K562 treated with DMSO at 1 percent for 24 hours (cell line): ENCODE results near the gene FRMD8. TPM values are rescaled to one million over a fixed set of nuclear protein-coding genes. Genes with fewer than 3 reads are reported as not detected.

ENCODE experiments used
- total RNA-seq: library from RNA; unstranded; fragments of 300-600 nt; gene quantifications from 2 replicates; pipeline ENCODE4 v1.2.3, GENCODE V29; 2022; ENCODE audit warnings: low read depth; ENCODE audit not compliant: insufficient read depth

FRMD8 gene
- total RNA-seq: 63.0 and 66.6 TPM in 2 replicates

DNA sequence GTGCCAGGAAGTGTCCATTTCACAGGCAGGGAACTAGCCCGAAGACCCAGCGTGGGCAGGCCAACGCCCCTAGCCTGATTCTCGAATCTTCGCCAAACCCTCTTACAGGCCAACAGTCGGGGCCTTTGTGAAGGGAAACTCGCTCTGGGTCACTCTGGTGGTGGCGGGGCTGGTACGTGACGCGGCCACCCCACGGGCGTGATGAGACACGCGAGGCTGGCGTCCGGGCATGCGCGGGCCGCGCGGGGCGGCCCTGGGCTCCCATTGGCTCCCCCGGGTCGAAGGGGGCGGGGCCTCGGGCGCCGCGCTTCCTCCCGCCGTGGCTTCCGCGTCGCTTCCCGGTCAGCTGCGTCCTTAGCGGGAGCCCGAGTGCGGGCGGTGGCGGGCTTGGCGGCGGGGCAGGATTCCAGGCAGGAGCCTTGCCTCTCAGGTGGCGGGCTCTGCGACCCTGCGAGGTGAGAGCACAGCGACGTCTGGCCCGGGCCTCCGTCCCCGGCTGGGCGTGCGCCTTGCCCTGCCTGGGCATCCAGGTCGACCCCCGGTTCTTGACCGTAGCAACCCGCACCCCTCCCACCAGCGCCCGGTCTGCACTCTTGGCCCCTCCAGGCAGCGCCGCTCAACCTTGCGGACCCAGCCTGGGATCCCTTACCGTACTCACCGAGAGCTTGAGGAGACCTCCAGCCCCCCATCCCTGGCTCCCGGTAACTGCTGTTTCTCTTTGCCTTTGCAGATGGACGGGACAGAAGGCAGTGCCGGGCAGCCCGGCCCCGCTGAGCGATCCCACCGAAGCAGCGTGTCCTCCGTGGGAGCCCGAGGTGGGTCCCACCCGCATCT is at the start of gene FRMD8:
Gene FRMD8, plus strand, starts transcription at position 331 of the 834 bp plus-strand sequence. Its CDS starts 400 bp downstream, at position 731.

GRCh38 chr11:65354265-65355012 is 32.0 kb upstream of the FRMD8 start, which contains the start of gene TIGD3:
Gene TIGD3, plus strand, starts transcription at chr11:65354751. Its CDS starts 1,058 bp downstream, at chr11:65355809.

GRCh38 chr11:65382033-65382803 is 4.2 kb upstream of the FRMD8 start, which contains the start of gene SLC25A45:
Gene SLC25A45, minus strand, starts transcription at chr11:65382646. Its CDS starts 695 bp downstream, at chr11:65381951.

DNA sequence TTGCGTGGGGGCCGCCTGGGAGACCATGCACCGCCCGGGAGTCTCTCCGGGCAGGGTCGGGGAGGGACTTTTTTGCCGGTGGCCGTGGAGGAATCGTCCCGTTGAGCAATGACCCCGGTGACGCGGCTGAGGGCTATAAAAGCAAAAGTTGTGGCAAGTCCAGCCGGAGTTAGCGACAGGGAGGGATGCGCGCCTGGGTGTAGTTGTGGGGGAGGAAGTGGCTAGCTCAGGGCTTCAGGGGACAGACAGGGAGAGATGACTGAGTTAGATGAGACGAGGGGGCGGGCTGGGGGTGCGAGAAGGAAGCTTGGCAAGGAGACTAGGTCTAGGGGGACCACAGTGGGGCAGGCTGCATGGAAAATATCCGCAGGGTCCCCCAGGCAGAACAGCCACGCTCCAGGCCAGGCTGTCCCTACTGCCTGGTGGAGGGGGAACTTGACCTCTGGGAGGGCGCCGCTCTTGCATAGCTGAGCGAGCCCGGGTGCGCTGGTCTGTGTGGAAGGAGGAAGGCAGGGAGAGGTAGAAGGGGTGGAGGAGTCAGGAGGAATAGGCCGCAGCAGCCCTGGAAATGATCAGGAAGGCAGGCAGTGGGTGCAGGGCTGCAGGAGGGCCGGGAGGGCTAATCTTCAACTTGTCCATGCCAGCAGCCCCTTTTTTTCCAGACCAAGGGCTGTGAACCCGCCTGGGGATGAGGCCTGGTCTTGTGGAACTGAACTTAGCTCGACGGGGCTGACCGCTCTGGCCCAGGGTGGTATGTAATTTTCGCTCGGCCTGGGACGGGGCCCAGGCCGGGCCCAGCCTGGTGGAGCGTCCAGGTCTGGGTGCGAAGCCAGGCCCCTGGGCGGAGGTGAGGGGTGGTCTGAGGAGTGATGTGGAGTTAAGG is 36.4 kb downstream of the FRMD8 start, which contains the start of gene NEAT1:
Gene NEAT1, plus strand, starts transcription at position 166 of the 883 bp plus-strand sequence.

Other genes starting within 250 kb of the FRMD8 start
- gene SPDYC, start 216.4 kb upstream of the FRMD8 start, total RNA-seq: 24.4 and 27.1 TPM in 2 replicates
- 212 and 218 TPM in 2 replicates for gene CAPN1, start 204.7 kb upstream of the FRMD8 start, total RNA-seq
- 36.6 and 45.4 TPM in 2 replicates for gene POLA2, start 124.7 kb upstream of the FRMD8 start, total RNA-seq
- gene CDC42EP2, start 71.8 kb upstream of the FRMD8 start, total RNA-seq: 3.8 and 8.0 TPM in 2 replicates
- 67.3 and 67.9 TPM in 2 replicates for gene DPF2, start 52.8 kb upstream of the FRMD8 start, total RNA-seq
- gene TIGD3, start 31.9 kb upstream of the FRMD8 start, total RNA-seq: 6.7 and 8.9 TPM in 2 replicates
- gene SLC25A45, start 4.0 kb upstream of the FRMD8 start, total RNA-seq: 2.3 and 3.4 TPM in 2 replicates
- gene NEAT1, start 36.2 kb downstream of the FRMD8 start, total RNA-seq: 25.4 and 31.8 TPM in 2 replicates
- 92.6 and 97.2 TPM in 2 replicates for gene MALAT1, start 112.4 kb downstream of the FRMD8 start, total RNA-seq
- gene SCYL1, start 138.4 kb downstream of the FRMD8 start, total RNA-seq: 135 and 143 TPM in 2 replicates
- 42.3 and 45.8 TPM in 2 replicates for gene LTBP3, start 171.7 kb downstream of the FRMD8 start, total RNA-seq
- 65.6 and 76.3 TPM in 2 replicates for gene ZNRD2, start 183.8 kb downstream of the FRMD8 start, total RNA-seq
- 140 and 142 TPM in 2 replicates for gene FAM89B, start 185.9 kb downstream of the FRMD8 start, total RNA-seq
- 83.0 and 84.8 TPM in 2 replicates for gene EHBP1L1, start 189.4 kb downstream of the FRMD8 start, total RNA-seq
- 4.0 and 4.8 TPM in 2 replicates for gene KCNK7, start 209.2 kb downstream of the FRMD8 start, total RNA-seq
- 93.2 and 97.7 TPM in 2 replicates for gene MAP3K11, start 227.6 kb downstream of the FRMD8 start, total RNA-seq
- 52.3 and 54.3 TPM in 2 replicates for gene PCNX3, start 229.1 kb downstream of the FRMD8 start, total RNA-seq